Measurements from ENCODE around the gene PTPRCAP.

The PTPRCAP gene

GRCh38 chr11:67484847-67485311 lies 47.4 kb upstream of the PTPRCAP start:
- no peaks in the 10 kb centered on the region for H3K27me3 ChIP-seq (ENCODE audit: insufficient read depth, low read length, poor library complexity, severe bottlenecking)
- no peaks in the 10 kb centered on the region for H3K9me2 ChIP-seq (replicated peaks; ENCODE audit: low read depth, low read length)
- TF ChIP-seq, protein P1, sequence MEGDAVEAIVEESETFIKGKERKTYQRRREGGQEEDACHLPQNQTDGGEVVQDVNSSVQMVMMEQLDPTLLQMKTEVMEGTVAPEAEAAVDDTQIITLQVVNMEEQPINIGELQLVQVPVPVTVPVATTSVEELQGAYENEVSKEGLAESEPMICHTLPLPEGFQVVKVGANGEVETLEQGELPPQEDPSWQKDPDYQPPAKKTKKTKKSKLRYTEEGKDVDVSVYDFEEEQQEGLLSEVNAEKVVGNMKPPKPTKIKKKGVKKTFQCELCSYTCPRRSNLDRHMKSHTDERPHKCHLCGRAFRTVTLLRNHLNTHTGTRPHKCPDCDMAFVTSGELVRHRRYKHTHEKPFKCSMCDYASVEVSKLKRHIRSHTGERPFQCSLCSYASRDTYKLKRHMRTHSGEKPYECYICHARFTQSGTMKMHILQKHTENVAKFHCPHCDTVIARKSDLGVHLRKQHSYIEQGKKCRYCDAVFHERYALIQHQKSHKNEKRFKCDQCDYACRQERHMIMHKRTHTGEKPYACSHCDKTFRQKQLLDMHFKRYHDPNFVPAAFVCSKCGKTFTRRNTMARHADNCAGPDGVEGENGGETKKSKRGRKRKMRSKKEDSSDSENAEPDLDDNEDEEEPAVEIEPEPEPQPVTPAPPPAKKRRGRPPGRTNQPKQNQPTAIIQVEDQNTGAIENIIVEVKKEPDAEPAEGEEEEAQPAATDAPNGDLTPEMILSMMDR (conservative IDR thresholded peaks at IDR 0.05; ENCODE audit: low read length) = no peak
- TF ChIP-seq EZH2phosphoT487 (IDR thresholded peaks at IDR 0.05; ENCODE audit: borderline replicate concordance) = no peak
- H3K9ac ChIP-seq (ENCODE audit: low read depth, low read length, poor library complexity, severe bottlenecking) = peak overlapping the region; percentile 94
- H3K4me3 ChIP-seq (ENCODE audit: low read length, poor library complexity, severe bottlenecking) = peak overlapping the region; percentile 82
- no peaks in the 10 kb centered on the region for H3K9me3 ChIP-seq (ENCODE audit: insufficient read depth, low read depth, low read length)
- H3K4me2 ChIP-seq (ENCODE audit: low read depth, low read length, poor library complexity, severe bottlenecking) = peak overlapping the region; percentile 96
- no peak overlapping the region for H2AFZ ChIP-seq (ENCODE audit: low read length)
- peaks cover 14% of the 10 kb centered on the region for H4K20me1 ChIP-seq (ENCODE audit: insufficient read depth, low read length, poor library complexity, severe bottlenecking)
- H3K4me1 ChIP-seq (ENCODE audit: insufficient read depth, low read length, poor library complexity, severe bottlenecking) = peaks cover 30% of the 10 kb centered on the region
- no peaks in the 10 kb centered on the region for H3F3A ChIP-seq (ENCODE audit: low read depth)
- H3K79me2 ChIP-seq (ENCODE audit: insufficient read depth, low read length) = peaks cover 42% of the 10 kb centered on the region
- peaks cover 14% of the 10 kb centered on the region; the same call in 1 of the 2 replicates for H3K36me3 ChIP-seq (ENCODE audit: insufficient read depth, low read length)

- H4K20me1 ChIP-seq (ENCODE audit: insufficient read depth, low read length, poor library complexity, severe bottlenecking) = peaks cover 14% of the 10 kb centered on the region
- H3K27me3 ChIP-seq (ENCODE audit: insufficient read depth, low read length, poor library complexity, severe bottlenecking) = no peaks in the 10 kb centered on the region
- H3K4me1 ChIP-seq (ENCODE audit: insufficient read depth, low read length, poor library complexity, severe bottlenecking) = peaks cover 30% of the 10 kb centered on the region
- H3K9me3 ChIP-seq (ENCODE audit: insufficient read depth, low read depth, low read length) = no peaks in the 10 kb centered on the region
- peak overlapping the region; percentile 82 for H3K4me3 ChIP-seq (ENCODE audit: low read length, poor library complexity, severe bottlenecking)
- no peaks in the 10 kb centered on the region for H3F3A ChIP-seq (ENCODE audit: low read depth)
- peak overlapping the region; percentile 96 for H3K4me2 ChIP-seq (ENCODE audit: low read depth, low read length, poor library complexity, severe bottlenecking)
- no peaks in the 10 kb centered on the region for H3K9me2 ChIP-seq (replicated peaks; ENCODE audit: low read depth, low read length)
- H3K9ac ChIP-seq (ENCODE audit: low read depth, low read length, poor library complexity, severe bottlenecking) = peak overlapping the region; percentile 94
- TF ChIP-seq EZH2phosphoT487 (IDR thresholded peaks at IDR 0.05; ENCODE audit: borderline replicate concordance) = no peak
- TF ChIP-seq, protein P1 (conservative IDR thresholded peaks at IDR 0.05; ENCODE audit: low read length) = no peak
- H2AFZ ChIP-seq (ENCODE audit: low read length) = no peak overlapping the region
- H3K79me2 ChIP-seq (ENCODE audit: insufficient read depth, low read length) = peaks cover 42% of the 10 kb centered on the region
- H3K36me3 ChIP-seq (ENCODE audit: insufficient read depth, low read length) = peaks cover 8% of the 10 kb centered on the region; the same call in 1 of the 2 replicates
Measured at GRCh38 chr11:67483831-67484665, 46.6 kb upstream of the PTPRCAP start.

- Histone ChIP-seq H3K9me2 (replicated peaks; ENCODE audit: low read depth, low read length) (no peaks in the 10 kb centered on the region), H4K20me1 (ENCODE audit: insufficient read depth, low read length, poor library complexity, severe bottlenecking) (peaks cover 14% of the 10 kb centered on the region), H3K4me2 (ENCODE audit: low read depth, low read length, poor library complexity, severe bottlenecking) (peak within 1 kb of the TSS; percentile 96), H2AFZ (ENCODE audit: low read length) (peak within 1 kb of the TSS; percentile 88), H3K9me3 (ENCODE audit: insufficient read depth, low read depth, low read length) (no peaks in the 10 kb centered on the region), H3K9ac (ENCODE audit: low read depth, low read length, poor library complexity, severe bottlenecking) (peak within 1 kb of the TSS; percentile 94), H3K36me3 (ENCODE audit: insufficient read depth, low read length) (peaks cover 7% of the 10 kb centered on the region; the same call in 1 of the 2 replicates), H3K27me3 (ENCODE audit: insufficient read depth, low read length, poor library complexity, severe bottlenecking) (no peaks in the 10 kb centered on the region), H3K4me1 (ENCODE audit: insufficient read depth, low read length, poor library complexity, severe bottlenecking) (peaks cover 30% of the 10 kb centered on the region), H3K4me3 (ENCODE audit: low read length, poor library complexity, severe bottlenecking) (peak within 1 kb of the TSS; percentile 82), H3F3A (ENCODE audit: low read depth) (no peaks in the 10 kb centered on the region), H3K79me2 (ENCODE audit: insufficient read depth, low read length) (peaks cover 42% of the 10 kb centered on the region)
- no peak for TF ChIP-seq EZH2phosphoT487 (IDR thresholded peaks at IDR 0.05; ENCODE audit: borderline replicate concordance)
- TF ChIP-seq, protein P1 (conservative IDR thresholded peaks at IDR 0.05; ENCODE audit: low read length) = no peak
Measured at GRCh38 chr11:67482827-67483798, 45.6 kb upstream of the PTPRCAP start, which contains the start of gene AIP. Gene AIP (plus strand): TSS chr11:67483026. CDS start chr11:67483159, 133 bp downstream.

All from Loucy (cell line).